ENCODE measurements around the gene FHAD1.

Gene FHAD1

GRCh38 chr1:15276691-15277446, 29.8 kb downstream of the FHAD1 start:
- WGBS (ENCODE audit: insufficient coverage, insufficient read length), result no CpG with 5 or more reads among the region's 11 CpGs
- Histone ChIP-seq H3K36me3 (ENCODE audit: control insufficient read depth, insufficient read depth, low read length) (no peaks in the 10 kb centered on the region), H3K27me3 (ENCODE audit: control insufficient read depth, insufficient read depth, low read length) (no peaks in the 10 kb centered on the region), H3K4me1 (ENCODE audit: control insufficient read depth, insufficient read depth, low read length) (no peaks in the 10 kb centered on the region), H3K9me3 (ENCODE audit: control insufficient read depth, insufficient read depth, low read length) (no peaks in the 10 kb centered on the region), H3K4me3 (ENCODE audit: low read length) (no peak overlapping the region), H3K27ac (ENCODE audit: low read length) (no peak overlapping the region)
- no peak for DNase-seq (ENCODE audit: low read depth, low spot score)

- H3K9me3 ChIP-seq (ENCODE audit: control insufficient read depth, insufficient read depth, low read length), result no peaks in the 10 kb centered on the region
- no peak overlapping the region for H3K27ac ChIP-seq (ENCODE audit: low read length)
- no peak for DNase-seq (ENCODE audit: low read depth, low spot score)
- no peak overlapping the region for H3K4me3 ChIP-seq (ENCODE audit: low read length)
- no peaks in the 10 kb centered on the region for H3K4me1 ChIP-seq (ENCODE audit: control insufficient read depth, insufficient read depth, low read length)
- WGBS (ENCODE audit: insufficient coverage, insufficient read length), result no CpG with 5 or more reads among the region's 5 CpGs
- no peaks in the 10 kb centered on the region for H3K27me3 ChIP-seq (ENCODE audit: control insufficient read depth, insufficient read depth, low read length)
- no peaks in the 10 kb centered on the region for H3K36me3 ChIP-seq (ENCODE audit: control insufficient read depth, insufficient read depth, low read length)
These were observed 30.4 kb downstream of the FHAD1 start for GRCh38 chr1:15277447-15277838.

GRCh38 chr1:15277933-15278332, 30.9 kb downstream of the FHAD1 start:
- WGBS (ENCODE audit: insufficient coverage, insufficient read length), result no CpG with 5 or more reads among the region's 4 CpGs
- Histone ChIP-seq H3K27ac (ENCODE audit: low read length) (no peak overlapping the region), H3K27me3 (ENCODE audit: control insufficient read depth, insufficient read depth, low read length) (no peaks in the 10 kb centered on the region), H3K4me1 (ENCODE audit: control insufficient read depth, insufficient read depth, low read length) (no peaks in the 10 kb centered on the region), H3K4me3 (ENCODE audit: low read length) (no peak overlapping the region), H3K9me3 (ENCODE audit: control insufficient read depth, insufficient read depth, low read length) (no peaks in the 10 kb centered on the region), H3K36me3 (ENCODE audit: control insufficient read depth, insufficient read depth, low read length) (no peaks in the 10 kb centered on the region)
- no peak for DNase-seq (ENCODE audit: low read depth, low spot score)

- Histone ChIP-seq H3K4me1 (ENCODE audit: control insufficient read depth, insufficient read depth, low read length) (no peaks in the 10 kb centered on the region), H3K27ac (ENCODE audit: low read length) (no peak overlapping the region), H3K9me3 (ENCODE audit: control insufficient read depth, insufficient read depth, low read length) (no peaks in the 10 kb centered on the region), H3K36me3 (ENCODE audit: control insufficient read depth, insufficient read depth, low read length) (no peaks in the 10 kb centered on the region), H3K27me3 (ENCODE audit: control insufficient read depth, insufficient read depth, low read length) (no peaks in the 10 kb centered on the region), H3K4me3 (ENCODE audit: low read length) (no peak overlapping the region)
- no peak for DNase-seq (ENCODE audit: low read depth, low spot score)
- WGBS (ENCODE audit: insufficient coverage, insufficient read length), result no CpG with 5 or more reads among the region's 10 CpGs
These were observed 32.7 kb downstream of the FHAD1 start for GRCh38 chr1:15279576-15280230.

DNA sequence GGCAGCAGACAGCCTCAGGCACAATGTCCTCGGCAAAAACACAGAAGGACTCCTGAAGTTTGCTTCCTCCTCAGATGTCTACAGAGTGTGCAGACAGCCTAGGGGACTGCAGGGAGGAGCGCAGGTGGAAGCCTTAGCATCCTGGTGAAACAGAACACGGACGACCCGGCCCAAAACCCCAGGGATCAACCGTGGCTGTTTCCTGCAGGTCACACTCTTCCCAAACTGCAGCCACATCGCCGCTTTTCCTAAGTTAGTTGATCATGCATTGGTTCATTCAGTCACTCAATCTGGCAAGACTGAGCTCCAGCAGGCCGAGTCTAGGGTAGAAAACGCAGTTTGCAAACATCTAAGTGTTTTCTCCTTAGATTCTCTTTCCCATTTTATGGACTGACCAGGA, 33.4 kb downstream of the FHAD1 start:
- Histone ChIP-seq H3K9me3 (ENCODE audit: control insufficient read depth, insufficient read depth, low read length) (no peaks in the 10 kb centered on the region), H3K27ac (ENCODE audit: low read length) (no peak overlapping the region), H3K4me3 (ENCODE audit: low read length) (no peak overlapping the region), H3K4me1 (ENCODE audit: control insufficient read depth, insufficient read depth, low read length) (no peaks in the 10 kb centered on the region), H3K36me3 (ENCODE audit: control insufficient read depth, insufficient read depth, low read length) (no peaks in the 10 kb centered on the region), H3K27me3 (ENCODE audit: control insufficient read depth, insufficient read depth, low read length) (no peaks in the 10 kb centered on the region)
- DNase-seq (ENCODE audit: low read depth, low spot score), result no peak
- WGBS (ENCODE audit: insufficient coverage, insufficient read length), result no CpG with 5 or more reads among the region's 10 CpGs

- no peaks in the 10 kb centered on the region for H3K4me1 ChIP-seq (ENCODE audit: control insufficient read depth, insufficient read depth, low read length)
- no peak overlapping the region for H3K4me3 ChIP-seq (ENCODE audit: low read length)
- no peak for DNase-seq (ENCODE audit: low read depth, low spot score)
- no CpG with 5 or more reads among the region's 2 CpGs for WGBS (ENCODE audit: insufficient coverage, insufficient read length)
- no peaks in the 10 kb centered on the region for H3K36me3 ChIP-seq (ENCODE audit: control insufficient read depth, insufficient read depth, low read length)
- no peak overlapping the region for H3K27ac ChIP-seq (ENCODE audit: low read length)
- H3K27me3 ChIP-seq (ENCODE audit: control insufficient read depth, insufficient read depth, low read length), result no peaks in the 10 kb centered on the region
- H3K9me3 ChIP-seq (ENCODE audit: control insufficient read depth, insufficient read depth, low read length), result no peaks in the 10 kb centered on the region
These were observed 35.0 kb downstream of the FHAD1 start for GRCh38 chr1:15282038-15282437.

GRCh38 chr1:15282810-15283474, 35.9 kb downstream of the FHAD1 start:
- Histone ChIP-seq H3K36me3 (ENCODE audit: control insufficient read depth, insufficient read depth, low read length) (no peaks in the 10 kb centered on the region), H3K9me3 (ENCODE audit: control insufficient read depth, insufficient read depth, low read length) (no peaks in the 10 kb centered on the region), H3K27ac (ENCODE audit: low read length) (no peak overlapping the region), H3K4me1 (ENCODE audit: control insufficient read depth, insufficient read depth, low read length) (no peaks in the 10 kb centered on the region), H3K4me3 (ENCODE audit: low read length) (no peak overlapping the region), H3K27me3 (ENCODE audit: control insufficient read depth, insufficient read depth, low read length) (no peaks in the 10 kb centered on the region)
- no CpG with 5 or more reads among the region's 7 CpGs for WGBS (ENCODE audit: insufficient coverage, insufficient read length)
- no peak for DNase-seq (ENCODE audit: low read depth, low spot score)

DNA sequence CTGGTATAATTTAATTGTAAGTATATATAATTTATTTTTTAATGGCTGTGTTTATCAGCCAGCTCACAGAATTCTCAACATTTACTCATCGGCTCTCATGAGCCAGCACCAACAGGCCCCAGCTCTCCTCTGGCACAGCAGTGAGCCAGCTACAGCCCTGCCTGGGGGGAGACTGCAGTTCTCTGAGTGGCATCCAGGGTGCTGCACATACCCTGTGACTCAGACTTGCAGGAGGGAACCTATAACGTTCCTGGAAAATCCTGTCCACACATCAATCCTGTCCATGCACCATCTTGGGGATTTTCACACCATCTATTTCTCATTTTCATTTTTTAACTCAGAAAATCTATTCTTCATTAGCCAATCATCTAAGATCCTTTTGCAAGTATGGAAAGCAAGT, 36.5 kb downstream of the FHAD1 start:
- DNase-seq (ENCODE audit: low read depth, low spot score), result no peak
- H3K27ac ChIP-seq (ENCODE audit: low read length), result no peak overlapping the region
- H3K9me3 ChIP-seq (ENCODE audit: control insufficient read depth, insufficient read depth, low read length), result no peaks in the 10 kb centered on the region
- WGBS (ENCODE audit: insufficient coverage, insufficient read length), result no CpG with 5 or more reads among the region's 2 CpGs
- no peaks in the 10 kb centered on the region for H3K4me1 ChIP-seq (ENCODE audit: control insufficient read depth, insufficient read depth, low read length)
- H3K4me3 ChIP-seq (ENCODE audit: low read length), result no peak overlapping the region
- H3K36me3 ChIP-seq (ENCODE audit: control insufficient read depth, insufficient read depth, low read length), result no peaks in the 10 kb centered on the region
- H3K27me3 ChIP-seq (ENCODE audit: control insufficient read depth, insufficient read depth, low read length), result no peaks in the 10 kb centered on the region

DNA sequence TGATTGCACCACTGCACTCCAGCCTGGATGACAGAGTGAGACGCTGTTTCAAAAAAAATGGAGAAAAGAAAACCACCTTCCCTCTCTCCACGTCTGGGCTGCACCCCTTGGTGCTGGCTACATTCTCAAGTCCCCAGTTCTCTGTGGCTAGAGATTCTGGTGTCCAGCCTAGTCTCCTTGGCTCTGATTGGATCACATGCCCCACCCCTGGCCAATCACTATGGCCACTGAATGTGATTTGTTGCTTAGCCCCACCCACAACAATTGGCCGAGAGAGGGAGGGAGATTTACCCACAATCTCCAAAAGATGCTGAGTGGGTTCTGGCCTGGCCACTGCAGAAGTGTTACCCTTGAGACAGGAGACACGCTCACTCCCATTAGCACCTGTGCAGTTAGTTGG, 39.4 kb downstream of the FHAD1 start:
- H3K4me3 ChIP-seq (ENCODE audit: low read length), result no peak overlapping the region
- H3K36me3 ChIP-seq (ENCODE audit: control insufficient read depth, insufficient read depth, low read length), result no peaks in the 10 kb centered on the region
- DNase-seq (ENCODE audit: low read depth, low spot score), result no peak
- no peak overlapping the region for H3K27ac ChIP-seq (ENCODE audit: low read length)
- no peaks in the 10 kb centered on the region for H3K4me1 ChIP-seq (ENCODE audit: control insufficient read depth, insufficient read depth, low read length)
- WGBS (ENCODE audit: insufficient coverage, insufficient read length), result no CpG with 5 or more reads among the region's 4 CpGs
- no peaks in the 10 kb centered on the region for H3K9me3 ChIP-seq (ENCODE audit: control insufficient read depth, insufficient read depth, low read length)
- no peaks in the 10 kb centered on the region for H3K27me3 ChIP-seq (ENCODE audit: control insufficient read depth, insufficient read depth, low read length)

GRCh38 chr1:15287035-15287979, 40.3 kb downstream of the FHAD1 start:
- no peak for DNase-seq (ENCODE audit: low read depth, low spot score)
- H3K9me3 ChIP-seq (ENCODE audit: control insufficient read depth, insufficient read depth, low read length), result no peaks in the 10 kb centered on the region
- no CpG with 5 or more reads among the region's 9 CpGs for WGBS (ENCODE audit: insufficient coverage, insufficient read length)

More at GRCh38 chr1:15287035-15287979, 40.3 kb downstream of the FHAD1 start:
- no peaks in the 10 kb centered on the region for H3K4me1 ChIP-seq (ENCODE audit: control insufficient read depth, insufficient read depth, low read length)
- no peak overlapping the region for H3K4me3 ChIP-seq (ENCODE audit: low read length)
- no peaks in the 10 kb centered on the region for H3K27me3 ChIP-seq (ENCODE audit: control insufficient read depth, insufficient read depth, low read length)
- H3K36me3 ChIP-seq (ENCODE audit: control insufficient read depth, insufficient read depth, low read length), result no peaks in the 10 kb centered on the region
- no peak overlapping the region for H3K27ac ChIP-seq (ENCODE audit: low read length)

Data from iPS DF 6.9 (cell line).